PFSK-1 (cell line): ENCODE data around the gene HEMGN.

Experiments used
- FOXP2 ChIP-seq: optimal IDR thresholded peaks from 2 replicates; pipeline ENCODE3; 2011; ENCODE audit warnings: borderline replicate concordance, control low read depth, inconsistent platforms; ENCODE audit not compliant: insufficient read depth; ENCODE audit errors: extremely low read length, extremely low read depth
- POLR2AphosphoS5 ChIP-seq: IDR thresholded peaks from 2 replicates; pipeline ENCODE4 v1.6.1; 2012; ENCODE audit warnings: low read depth, mild to moderate bottlenecking, control low read depth, low read length, moderate library complexity
- SIN3A ChIP-seq: IDR thresholded peaks from 2 replicates; pipeline ENCODE4 v1.6.1; 2012; ENCODE audit warnings: mild to moderate bottlenecking, low read length, moderate library complexity, borderline replicate concordance; ENCODE audit not compliant: insufficient read depth
- TAF1 ChIP-seq: IDR thresholded peaks from 2 replicates; pipeline ENCODE4 v1.6.1; 2012; ENCODE audit warnings: low read length, control low read depth, borderline replicate concordance; ENCODE audit not compliant: insufficient read depth
- TF ChIP-seq, protein P1 (sequence below), 2 experiments: IDR thresholded peaks; 2 replicates each; pipeline versions ENCODE4 v1.6.1 to v1.8.0; 2011 to 2012; ENCODE audit warnings: low read depth in 2 of 2, low read length in 2 of 2, control low read depth in 1 of 2, inconsistent platforms in 1 of 2, mild to moderate bottlenecking in 1 of 2, moderate library complexity in 1 of 2; ENCODE audit not compliant: insufficient read depth in 1 of 2

Gene HEMGN

GRCh38 chr9:97908705-97909104 lies 29.3 kb downstream of the HEMGN start:
- TF ChIP-seq FOXP2 (no peak), TAF1 (no peak), POLR2AphosphoS5 (no peak), SIN3A (no peak)
- TF ChIP-seq, protein P1, sequence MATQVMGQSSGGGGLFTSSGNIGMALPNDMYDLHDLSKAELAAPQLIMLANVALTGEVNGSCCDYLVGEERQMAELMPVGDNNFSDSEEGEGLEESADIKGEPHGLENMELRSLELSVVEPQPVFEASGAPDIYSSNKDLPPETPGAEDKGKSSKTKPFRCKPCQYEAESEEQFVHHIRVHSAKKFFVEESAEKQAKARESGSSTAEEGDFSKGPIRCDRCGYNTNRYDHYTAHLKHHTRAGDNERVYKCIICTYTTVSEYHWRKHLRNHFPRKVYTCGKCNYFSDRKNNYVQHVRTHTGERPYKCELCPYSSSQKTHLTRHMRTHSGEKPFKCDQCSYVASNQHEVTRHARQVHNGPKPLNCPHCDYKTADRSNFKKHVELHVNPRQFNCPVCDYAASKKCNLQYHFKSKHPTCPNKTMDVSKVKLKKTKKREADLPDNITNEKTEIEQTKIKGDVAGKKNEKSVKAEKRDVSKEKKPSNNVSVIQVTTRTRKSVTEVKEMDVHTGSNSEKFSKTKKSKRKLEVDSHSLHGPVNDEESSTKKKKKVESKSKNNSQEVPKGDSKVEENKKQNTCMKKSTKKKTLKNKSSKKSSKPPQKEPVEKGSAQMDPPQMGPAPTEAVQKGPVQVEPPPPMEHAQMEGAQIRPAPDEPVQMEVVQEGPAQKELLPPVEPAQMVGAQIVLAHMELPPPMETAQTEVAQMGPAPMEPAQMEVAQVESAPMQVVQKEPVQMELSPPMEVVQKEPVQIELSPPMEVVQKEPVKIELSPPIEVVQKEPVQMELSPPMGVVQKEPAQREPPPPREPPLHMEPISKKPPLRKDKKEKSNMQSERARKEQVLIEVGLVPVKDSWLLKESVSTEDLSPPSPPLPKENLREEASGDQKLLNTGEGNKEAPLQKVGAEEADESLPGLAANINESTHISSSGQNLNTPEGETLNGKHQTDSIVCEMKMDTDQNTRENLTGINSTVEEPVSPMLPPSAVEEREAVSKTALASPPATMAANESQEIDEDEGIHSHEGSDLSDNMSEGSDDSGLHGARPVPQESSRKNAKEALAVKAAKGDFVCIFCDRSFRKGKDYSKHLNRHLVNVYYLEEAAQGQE (IDR thresholded peaks at IDR 0.05; ENCODE audit: insufficient read depth in 1 of 2, low read depth in 2 of 2, low read length in 2 of 2) = no peak

DNA sequence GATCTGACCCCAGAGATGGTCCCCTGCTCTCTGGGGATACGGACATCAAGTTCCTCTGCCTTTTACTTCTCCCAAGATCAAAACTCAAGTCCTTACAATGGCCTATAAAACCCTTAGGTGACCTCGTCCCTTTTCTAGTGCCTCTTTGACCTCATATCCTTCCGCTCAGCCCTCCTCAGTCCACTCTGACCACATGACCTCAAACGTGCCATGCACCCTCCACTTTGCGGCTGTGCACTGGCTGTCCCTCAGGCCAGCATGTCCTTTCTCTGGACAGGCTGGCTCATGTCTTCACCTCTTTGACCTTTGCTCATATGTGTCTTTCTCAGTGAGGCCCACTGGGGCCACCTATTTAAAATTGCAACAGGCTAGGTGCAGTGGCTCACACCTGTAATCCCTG lies 30.3 kb downstream of the HEMGN start:
- TF ChIP-seq, protein P1 (IDR thresholded peaks at IDR 0.05; ENCODE audit: insufficient read depth in 1 of 2, low read depth in 2 of 2, low read length in 2 of 2) = no peak
- no peak for TF ChIP-seq SIN3A
- TF ChIP-seq FOXP2 = no peak
- TF ChIP-seq TAF1 = no peak
- TF ChIP-seq POLR2AphosphoS5 = no peak

GRCh38 chr9:97907046-97907445 lies 30.9 kb downstream of the HEMGN start:
- no peak for TF ChIP-seq POLR2AphosphoS5
- TF ChIP-seq FOXP2 = no peak
- no peak for TF ChIP-seq SIN3A
- TF ChIP-seq, protein P1 (IDR thresholded peaks at IDR 0.05; ENCODE audit: insufficient read depth in 1 of 2, low read depth in 2 of 2, low read length in 2 of 2) = no peak
- no peak for TF ChIP-seq TAF1

DNA sequence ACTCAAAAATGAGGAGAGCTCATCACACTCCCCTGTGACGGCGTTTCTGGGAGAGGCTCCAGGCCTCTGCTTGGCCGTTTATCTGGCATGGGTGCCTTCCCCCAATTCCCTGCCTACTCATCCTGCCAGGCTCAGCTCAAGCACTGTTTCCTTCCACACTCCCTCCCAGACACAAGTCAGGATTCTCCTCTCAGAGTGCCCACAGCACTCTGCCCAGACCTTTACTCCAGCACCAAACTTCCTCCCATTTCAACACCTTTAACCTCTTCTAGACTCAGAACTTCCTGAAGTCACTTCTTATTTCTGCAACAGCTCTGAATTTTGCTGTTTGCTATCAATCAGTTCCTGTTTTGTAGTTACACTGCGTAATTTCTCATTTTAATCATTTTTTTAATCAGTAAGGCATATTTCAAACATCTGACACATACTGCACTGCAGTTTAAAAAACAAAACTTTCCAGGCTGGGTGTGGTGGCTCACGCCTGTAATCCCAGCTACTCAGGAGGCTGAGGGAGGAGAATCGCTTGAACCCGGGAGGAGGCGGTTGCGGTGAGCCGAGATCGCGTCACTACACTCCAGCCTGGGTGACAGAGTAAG lies 31.6 kb downstream of the HEMGN start:
- TF ChIP-seq FOXP2 (no peak), TAF1 (no peak), POLR2AphosphoS5 (no peak), SIN3A (no peak)
- TF ChIP-seq, protein P1 (IDR thresholded peaks at IDR 0.05; ENCODE audit: insufficient read depth in 1 of 2, low read depth in 2 of 2, low read length in 2 of 2) = no peak

DNA sequence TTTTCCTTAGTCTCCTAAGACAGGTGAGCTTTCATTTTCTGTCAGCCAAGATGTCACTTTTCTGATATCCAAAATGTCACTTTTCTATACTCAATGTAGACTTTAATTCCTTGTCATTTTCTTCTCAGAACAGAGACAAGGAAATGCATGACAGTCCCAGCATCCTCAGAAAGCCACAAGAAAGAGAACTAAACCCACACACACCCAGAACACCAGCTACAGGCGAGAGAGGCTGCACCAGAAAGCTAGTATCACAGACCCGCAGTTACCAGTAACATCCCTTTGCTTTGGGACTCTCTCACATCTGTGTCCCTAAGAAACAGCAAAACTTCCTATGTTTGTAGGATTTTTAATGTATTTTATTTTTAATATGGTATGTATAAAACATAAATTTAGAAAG lies 32.7 kb downstream of the HEMGN start:
- TF ChIP-seq TAF1 = no peak
- TF ChIP-seq, protein P1 (IDR thresholded peaks at IDR 0.05; ENCODE audit: insufficient read depth in 1 of 2, low read depth in 2 of 2, low read length in 2 of 2) = no peak
- no peak for TF ChIP-seq POLR2AphosphoS5
- no peak for TF ChIP-seq SIN3A
- TF ChIP-seq FOXP2 = no peak
